Hepatocyte (in vitro differentiated cells): Measurements from ENCODE around the gene EEF1A2.

Experiments used
- EZH2 ChIP-seq: fragments of 200-600 bp; sonication (generic); IDR thresholded peaks from 2 replicates; pipeline ENCODE4 v1.6.1; 2016; ENCODE audit warnings: antibody characterized with exemption, mild to moderate bottlenecking, borderline replicate concordance
- EZH2phosphoT487 ChIP-seq: fragments of 200-600 bp; sonication (generic); IDR thresholded peaks from one replicate; pipeline ENCODE4 v1.6.1; 2018; ENCODE audit warnings: antibody characterized with exemption, mild to moderate bottlenecking, low read depth, moderate library complexity; ENCODE audit not compliant: unreplicated experiment, severe bottlenecking
- TF ChIP-seq, protein P1 (sequence below): fragments of 200-600 bp; sonication (generic); IDR thresholded peaks from 2 replicates; pipeline ENCODE4 v1.5.1; 2016; ENCODE audit warnings: antibody characterized with exemption, mild to moderate bottlenecking; ENCODE audit not compliant: poor library complexity

DNA sequence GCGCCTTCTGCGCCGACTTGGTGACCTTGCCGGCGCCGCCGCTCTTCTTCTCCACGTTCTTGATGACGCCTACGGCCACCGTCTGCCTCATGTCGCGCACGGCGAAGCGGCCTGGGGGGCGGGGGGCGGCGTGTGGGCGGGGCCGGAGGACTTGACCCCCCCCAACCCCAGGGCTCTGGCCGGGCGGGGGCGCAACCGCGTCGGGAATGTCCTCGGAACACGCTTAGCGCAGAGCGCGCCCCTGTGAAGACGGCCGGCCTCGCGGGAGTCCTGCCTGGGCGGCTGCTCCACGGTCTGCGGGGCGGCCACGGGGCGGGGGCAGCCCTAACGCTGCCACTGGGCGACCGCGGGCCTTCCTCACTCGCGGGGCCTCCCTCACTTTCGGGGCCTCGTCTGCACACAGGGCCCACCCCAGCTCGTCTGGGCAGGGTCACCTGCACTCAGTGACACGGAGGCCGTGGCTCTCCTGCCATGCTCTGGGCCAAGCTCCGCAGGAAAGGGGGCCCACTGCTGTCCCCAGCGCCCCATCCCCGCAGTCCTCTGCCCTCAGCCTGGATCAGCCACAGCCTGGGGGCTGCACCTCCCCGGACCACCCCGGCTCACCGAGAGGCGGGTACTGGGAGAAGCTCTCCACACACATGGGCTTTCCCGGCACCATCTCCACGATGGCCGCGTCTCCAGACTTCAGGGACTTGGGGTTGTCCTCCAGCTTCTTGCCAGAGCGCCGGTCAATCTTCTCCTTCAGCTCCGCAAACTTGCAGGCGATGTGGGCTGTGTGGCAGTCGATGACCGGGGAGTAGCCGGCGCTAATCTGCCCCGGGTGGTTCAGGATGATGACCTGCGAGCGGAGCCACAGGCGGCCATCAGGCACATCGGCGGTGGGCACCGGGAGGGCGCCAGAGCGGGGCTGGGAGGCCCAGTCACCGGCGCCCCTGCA is 10.3 kb downstream of the EEF1A2 start:
- TF ChIP-seq, protein P1, sequence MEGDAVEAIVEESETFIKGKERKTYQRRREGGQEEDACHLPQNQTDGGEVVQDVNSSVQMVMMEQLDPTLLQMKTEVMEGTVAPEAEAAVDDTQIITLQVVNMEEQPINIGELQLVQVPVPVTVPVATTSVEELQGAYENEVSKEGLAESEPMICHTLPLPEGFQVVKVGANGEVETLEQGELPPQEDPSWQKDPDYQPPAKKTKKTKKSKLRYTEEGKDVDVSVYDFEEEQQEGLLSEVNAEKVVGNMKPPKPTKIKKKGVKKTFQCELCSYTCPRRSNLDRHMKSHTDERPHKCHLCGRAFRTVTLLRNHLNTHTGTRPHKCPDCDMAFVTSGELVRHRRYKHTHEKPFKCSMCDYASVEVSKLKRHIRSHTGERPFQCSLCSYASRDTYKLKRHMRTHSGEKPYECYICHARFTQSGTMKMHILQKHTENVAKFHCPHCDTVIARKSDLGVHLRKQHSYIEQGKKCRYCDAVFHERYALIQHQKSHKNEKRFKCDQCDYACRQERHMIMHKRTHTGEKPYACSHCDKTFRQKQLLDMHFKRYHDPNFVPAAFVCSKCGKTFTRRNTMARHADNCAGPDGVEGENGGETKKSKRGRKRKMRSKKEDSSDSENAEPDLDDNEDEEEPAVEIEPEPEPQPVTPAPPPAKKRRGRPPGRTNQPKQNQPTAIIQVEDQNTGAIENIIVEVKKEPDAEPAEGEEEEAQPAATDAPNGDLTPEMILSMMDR = no peak
- TF ChIP-seq EZH2 = no peak
- no peak for TF ChIP-seq EZH2phosphoT487
